HG03045 (cell line): Measurements from ENCODE around the gene MBOAT1.

ENCODE experiments used
- ATAC-seq: cut with Tn5 transposase; IDR thresholded peaks from one replicate; pipeline ENCODE4 v1.9.1; 2021; ENCODE audit warnings: mild to moderate bottlenecking, moderate library complexity; ENCODE audit not compliant: unreplicated experiment

Gene MBOAT1

DNA sequence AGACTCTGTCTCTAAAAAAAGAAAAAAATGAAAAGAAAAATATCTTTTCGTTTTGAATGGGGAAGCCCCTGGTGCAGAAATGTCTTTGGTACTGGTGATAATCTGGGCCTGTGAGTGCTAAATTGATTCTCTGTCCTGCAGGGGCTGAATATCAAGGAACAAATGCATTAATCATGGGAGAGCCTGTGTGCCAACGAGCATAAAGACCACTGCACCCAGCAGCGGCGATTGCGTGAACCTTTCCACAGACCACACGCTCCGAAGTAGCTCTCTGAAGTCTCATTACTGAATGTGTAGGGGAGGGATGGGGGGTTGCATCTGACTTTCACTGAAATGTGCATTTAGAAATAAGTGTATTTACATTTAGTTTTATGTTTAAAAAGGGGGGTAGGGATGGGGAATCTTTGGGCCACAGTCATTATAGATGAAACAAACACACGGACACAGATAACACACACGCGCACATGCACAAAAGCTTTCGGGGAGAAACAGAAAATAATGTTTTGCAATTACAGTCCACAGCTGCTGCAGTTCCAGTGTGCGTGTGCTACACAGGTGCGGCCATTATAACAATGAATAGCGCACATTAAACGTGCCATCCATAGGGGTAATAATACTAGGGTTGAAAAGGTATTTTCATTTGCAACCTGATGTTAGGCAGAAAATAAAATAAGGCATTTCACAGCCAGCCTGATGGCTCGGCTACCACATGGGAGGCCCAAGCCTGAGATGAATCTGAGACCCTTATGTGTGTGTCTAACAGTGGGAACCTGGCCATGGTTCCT lies 154.0 kb downstream of the MBOAT1 start:
- no peak for ATAC-seq

DNA sequence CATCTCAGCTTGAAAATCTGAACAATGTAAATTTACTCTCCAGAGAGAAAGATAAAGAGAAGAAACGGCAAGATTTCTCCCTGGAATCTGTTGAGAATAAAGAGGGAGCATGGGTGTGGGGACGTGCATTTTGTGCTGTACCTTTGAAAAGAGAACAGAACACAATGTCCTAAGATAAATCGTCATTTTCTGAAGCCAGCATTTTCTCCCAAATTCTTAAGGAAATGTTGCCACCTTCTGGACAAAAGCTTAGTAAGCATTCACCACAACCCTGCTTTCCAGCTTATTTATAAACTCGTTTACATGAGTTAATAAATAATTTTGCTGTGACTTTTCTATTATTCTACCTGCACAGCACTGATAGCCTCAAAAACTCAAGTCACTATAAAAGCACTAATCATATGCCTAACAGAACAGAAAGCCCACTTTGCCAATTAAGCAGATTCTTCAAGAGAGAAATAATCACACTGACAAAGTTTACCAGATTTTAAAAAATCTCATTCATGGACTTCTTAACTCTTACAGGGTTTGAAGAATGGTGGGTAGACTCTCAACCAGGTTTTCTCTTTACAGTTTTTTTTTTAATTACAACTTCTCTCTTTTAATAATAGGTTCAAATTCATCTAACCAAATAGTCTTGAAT lies 155.8 kb downstream of the MBOAT1 start:
- no peak for ATAC-seq

DNA sequence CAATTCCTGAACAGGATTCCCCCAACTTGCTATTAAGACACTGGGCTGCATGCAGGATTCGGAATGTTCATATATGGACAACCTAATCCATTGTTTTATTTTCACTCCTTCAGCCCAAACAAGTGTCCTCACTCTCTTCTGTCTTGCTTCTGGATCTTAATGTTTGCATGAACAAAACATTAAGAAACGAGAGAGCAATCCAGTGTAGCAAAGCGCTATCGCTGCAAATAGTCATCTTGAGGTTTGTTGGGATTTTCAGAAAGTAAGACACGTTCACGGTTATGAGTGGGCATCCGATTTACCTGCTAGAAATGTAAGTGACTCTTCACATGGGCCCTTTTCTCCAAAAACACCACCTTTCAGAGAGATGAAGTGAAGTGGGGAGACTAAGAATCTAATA lies 156.4 kb downstream of the MBOAT1 start:
- ATAC-seq: no peak
